K562 (cell line): Measurements from ENCODE around the gene STK33. TPM values are rescaled to one million over a fixed set of nuclear protein-coding genes. Genes with fewer than 3 reads are reported as not detected.

ENCODE experiments used
- ATAC-seq: fragments of 200-7000 bp; cut with Tn5 transposase; 3 replicates; pipeline ENCODE4 v1.9.1; 2020; ENCODE audit warnings: moderate library complexity
- BruUV-seq: library from RNA; stranded (reverse); fragments of 400-500 nt; replicated peaks from 2 replicates; lab custom pipeline; 2021; lab: Mats Ljungman, UMichigan
- CTCF ChIA-PET: fragments of 300-600 bp; formaldehyde crosslinking; extraction: SDS; loops from one replicate; lab custom pipeline; 2021; ENCODE audit warnings: low intra/inter-chr PET ratio; lab: Yijun Ruan, JAX
- POLR2A ChIA-PET: fragments of 300-600, 350-650 bp; sonication (Branson Sonifier 250); formaldehyde crosslinking; extraction: SDS; loops from one replicate; lab custom pipeline; 2021; ENCODE audit warnings: antibody characterized with exemption, inconsistent platforms; lab: Yijun Ruan, JAX
- DNase-seq, 4 experiments: peaks; one replicate each; pipeline versions ENCODE4 v3.0.0 to v3.0.0-alpha.2; 2011 to 2018; ENCODE audit warnings: low spot score in 3 of 4, mixed read lengths in 3 of 4; ENCODE audit errors: extremely low read depth in 1 of 4
- FAIRE-seq: peaks from 2 replicates; lab custom pipeline; 2011; peaks lifted over from hg19 to GRCh38; lab: Jason Lieb, UNC
- H2AFZ ChIP-seq: 2 replicates; pipeline ENCODE4 v1.6.0; 2011; ENCODE audit warnings: low read depth, low read length, control low read depth, inconsistent platforms
- H3K27ac ChIP-seq: fragments of 200-600 bp; 3 replicates; pipeline ENCODE4 v1.8.0; 2011; ENCODE audit warnings: low read depth, mild to moderate bottlenecking, control low read depth, inconsistent platforms, low read length, moderate library complexity, mixed read lengths; ENCODE audit errors: extremely low read depth
- H3K27me3 ChIP-seq, 2 experiments: fragments of 300-600 bp in 1 of 2; 2 replicates in 1 of 2; 3 replicates in 1 of 2; pipeline versions ENCODE4 v1.6.0 to v1.8.0; 2011; ENCODE audit warnings: inconsistent platforms in 2 of 2, low read length in 2 of 2, mild to moderate bottlenecking in 1 of 2, mixed read lengths in 1 of 2, moderate library complexity in 1 of 2; ENCODE audit not compliant: control insufficient read depth in 2 of 2, insufficient read depth in 2 of 2
- H3K36me3 ChIP-seq: fragments of 300-600 bp; 3 replicates; pipeline ENCODE4 v1.8.0; 2011; ENCODE audit warnings: mild to moderate bottlenecking, low read length, inconsistent platforms; ENCODE audit not compliant: control insufficient read depth, insufficient read depth
- H3K4me1 ChIP-seq, 2 experiments: fragments of 200-600 bp in 1 of 2; replicated peaks in 1 of 2; 2 replicates in 1 of 2; 3 replicates in 1 of 2; pipeline versions ENCODE4 v1.5.1 to v1.8.0; 2011; ENCODE audit warnings: inconsistent platforms in 2 of 2, low read length in 2 of 2, mild to moderate bottlenecking in 1 of 2, mixed read lengths in 1 of 2, moderate library complexity in 1 of 2; ENCODE audit not compliant: control insufficient read depth in 2 of 2, insufficient read depth in 2 of 2
- H3K4me2 ChIP-seq: 2 replicates; pipeline ENCODE4 v1.6.1; 2011; ENCODE audit warnings: low read length, control low read depth, inconsistent platforms, mixed read lengths; ENCODE audit not compliant: insufficient read depth
- H3K4me3 ChIP-seq: fragments of 200-600 bp; sonication (generic), shearing (Covaris generic); 2 replicates; pipeline ENCODE4 v1.5.1; 2016; ENCODE audit warnings: control low read depth, inconsistent platforms
- H3K79me2 ChIP-seq: fragments of 200-600 bp; 3 replicates; pipeline ENCODE4 v1.8.0; 2011; ENCODE audit warnings: low read length, inconsistent platforms; ENCODE audit not compliant: control insufficient read depth, insufficient read depth
- H3K9ac ChIP-seq, 2 experiments: 2 replicates each; pipeline versions ENCODE4 v1.6.0 to v1.6.1; 2011; ENCODE audit warnings: low read depth in 2 of 2, low read length in 2 of 2, control low read depth in 1 of 2, inconsistent platforms in 1 of 2, mild to moderate bottlenecking in 1 of 2, mixed read lengths in 1 of 2; ENCODE audit not compliant: insufficient read depth in 1 of 2
- H3K9me1 ChIP-seq: one replicate; pipeline ENCODE4 v1.6.0; 2011; ENCODE audit warnings: inconsistent platforms, mild to moderate bottlenecking, low read length, moderate library complexity; ENCODE audit not compliant: control insufficient read depth, insufficient read depth
- H3K9me3 ChIP-seq: replicated peaks from 2 replicates; pipeline ENCODE4 v1.5.1; 2011; ENCODE audit warnings: low read depth, low read length, inconsistent platforms; ENCODE audit not compliant: control insufficient read depth, insufficient read depth
- H4K20me1 ChIP-seq: replicated peaks from 2 replicates; pipeline ENCODE4 v1.6.1; 2011; ENCODE audit warnings: low read length, inconsistent platforms, mixed read lengths; ENCODE audit not compliant: control insufficient read depth, insufficient read depth
- ATF7 ChIP-seq: fragments of 450-650 bp; IDR thresholded peaks from 2 replicates; pipeline ENCODE4 v1.7.1; 2014; ENCODE audit warnings: mild to moderate bottlenecking, moderate library complexity
- BRD9 ChIP-seq: fragments of 450-650 bp; IDR thresholded peaks from 2 replicates; pipeline ENCODE4 v1.6.1; 2018; ENCODE audit warnings: low read depth; ENCODE audit not compliant: partially characterized antibody
- C11orf30 ChIP-seq: fragments of 450-650 bp; IDR thresholded peaks from 2 replicates; pipeline ENCODE4 v1.6.1; 2016; ENCODE audit warnings: low read depth, mild to moderate bottlenecking
- CBX1 ChIP-seq: sonication (generic); IDR thresholded peaks from 2 replicates; pipeline ENCODE4 v1.6.1; 2016; ENCODE audit warnings: antibody characterized with exemption, low read depth, mild to moderate bottlenecking
- RBM22 ChIP-seq: fragments of 200-400 bp; formaldehyde crosslinking; IDR thresholded peaks from 2 replicates; pipeline ENCODE4 v1.6.1; 2018; ENCODE audit warnings: low read length, low read depth; ENCODE audit not compliant: poor library complexity, severe bottlenecking
- SIN3B ChIP-seq: fragments of 450-650 bp; IDR thresholded peaks from 2 replicates; pipeline ENCODE4 v1.6.1; 2017; ENCODE audit warnings: low read depth, mild to moderate bottlenecking, moderate library complexity
- TEAD2 ChIP-seq: fragments of 450-650 bp; IDR thresholded peaks from 2 replicates; pipeline ENCODE4 v1.6.1; 2016; ENCODE audit warnings: missing genetic modification characterization, control low read depth, missing compliant biosample characterization
- TFE3 ChIP-seq: fragments of 450-650 bp; formaldehyde crosslinking; IDR thresholded peaks from 2 replicates; pipeline ENCODE4 v1.4.0; 2020; ENCODE audit warnings: mild to moderate bottlenecking, mixed read lengths
- ZBTB8A ChIP-seq: fragments of 450-650 bp; IDR thresholded peaks from 2 replicates; pipeline ENCODE4 v1.6.1; 2018; ENCODE audit warnings: mild to moderate bottlenecking, moderate library complexity; ENCODE audit not compliant: partially characterized antibody
- ZNF384 ChIP-seq: IDR thresholded peaks from 2 replicates; pipeline ENCODE4 v1.6.1; 2012; ENCODE audit warnings: low read depth, low read length, improper control_type of control experiment
- WGBS: fragments of 100-300 bp; shearing (Covaris generic); methylation state at CpG from one replicate; pipeline ENCODE4 v1.1.6; 2016; ENCODE audit warnings: low coverage, mixed read lengths; ENCODE audit not compliant: insufficient coverage; ENCODE audit errors: missing lambda C conversion rate; 5-methylcytosine and 5-hydroxymethylcytosine counted together
- in situ Hi-C: fragments of 300-500 bp; cut with MboI; formaldehyde crosslinking; loops from 4 replicates; pipeline ENCODE4 v1.15.0; 2018; ENCODE audit warnings: inconsistent platforms, mixed read lengths
- intact Hi-C: fragments of 100-400 bp; cut with micrococcal nuclease; formaldehyde crosslinking; loops from 2 replicates; pipeline ENCODE4 v1.14.2; 2022
- polyA plus RNA-seq, 8 experiments: library from polyadenylated mRNA; depleted of rRNA in 4 of 8; stranded (reverse) in 5 of 8; unstranded in 3 of 8; fragments of >200 nt; fragmentation: Nextera tagmentation in 2 of 8; fragmentation: Illumina TruSeq in 1 of 8; extraction: Ambion mirVana in 2 of 8; extraction: Trizol in 1 of 8; gene quantifications; 2 replicates each; pipeline versions ENCODE4 v1.2.1 to v1.2.3, GENCODE V29; 2011 to 2014; ENCODE audit warnings: inconsistent platforms in 1 of 8, missing spikeins in 1 of 8
- total RNA-seq, 7 experiments: library from RNA; depleted of rRNA in 6 of 7; stranded (reverse); fragments of >200 nt in 6 of 7; fragmentation: Illumina TruSeq in 2 of 7; extraction: Trizol in 2 of 7; gene quantifications; 2 replicates each; pipeline versions ENCODE4 v1.2.1 to v1.2.3, GENCODE V29; 2011 to 2021; ENCODE audit warnings: low replicate concordance in 1 of 7

Gene STK33
- total and polyA plus RNA-seq, 9 of the 15 experiments (the other 6 are each of a cell fraction or from before 2014, with no cell fraction given): not detected

- H3K27me3 ChIP-seq: peaks cover 10 to 60% of the 10 kb centered on the region in 2 experiments; a peak in 2 of 5 replicates
- H3K9me1 ChIP-seq: no peaks in the 10 kb centered on the region
- no peak overlapping the region for H3K4me3 ChIP-seq
- no peaks in the 10 kb centered on the region for H3K36me3 ChIP-seq
- no peaks in the 10 kb centered on the region for H3K9me3 ChIP-seq
- no peaks in the 10 kb centered on the region for H3K79me2 ChIP-seq
- intact Hi-C loops (no loop called here), in situ Hi-C loops (loop anchor here (10.0 kb wide), 1 partner anchor 1932 kb away; the partner anchor contains the start of gene SBF2)
- no peak overlapping the region for H3K9ac ChIP-seq
- POLR2A ChIA-PET: no interaction called here
- peaks cover 4% of the 10 kb centered on the region; the same call in 1 of the 2 replicates for H4K20me1 ChIP-seq
- WGBS: 0% methylated on average over 6 of the region's 8 CpGs
- ATAC-seq (no peak), DNase-seq (no peak), FAIRE-seq (no peak)
- BruUV-seq: no TSS peak
- H3K4me1 ChIP-seq: no peaks in the 10 kb centered on the region
- no peak overlapping the region for H3K4me2 ChIP-seq
- CTCF ChIA-PET: no interaction called here
- H2AFZ ChIP-seq: no peak overlapping the region
- TF ChIP-seq TEAD2: no peak
- TF ChIP-seq TFE3: no peak
- no peak for TF ChIP-seq ATF7
- TF ChIP-seq ZNF384: no peak
- no peak for TF ChIP-seq ZBTB8A
- no peak for TF ChIP-seq BRD9
- no peak for TF ChIP-seq RBM22
- TF ChIP-seq C11orf30: no peak
- TF ChIP-seq CBX1: no peak
- TF ChIP-seq SIN3B: no peak
- no peak overlapping the region for H3K27ac ChIP-seq
Observed at GRCh38 chr11:8362899-8363298, 231.1 kb downstream of the STK33 start.
